Activated CD4-positive, alpha-beta T cell treated with anti-CD3 and anti-CD28 coated beads, Interleukin-2, amount 50 U/mL, for 16 hours (primary cell): ENCODE data around the gene PPP6R2.

Experiments used
- DNase-seq: peaks from one replicate; pipeline ENCODE4 v3.0.0-alpha.2; 2020

The PPP6R2 gene

DNA sequence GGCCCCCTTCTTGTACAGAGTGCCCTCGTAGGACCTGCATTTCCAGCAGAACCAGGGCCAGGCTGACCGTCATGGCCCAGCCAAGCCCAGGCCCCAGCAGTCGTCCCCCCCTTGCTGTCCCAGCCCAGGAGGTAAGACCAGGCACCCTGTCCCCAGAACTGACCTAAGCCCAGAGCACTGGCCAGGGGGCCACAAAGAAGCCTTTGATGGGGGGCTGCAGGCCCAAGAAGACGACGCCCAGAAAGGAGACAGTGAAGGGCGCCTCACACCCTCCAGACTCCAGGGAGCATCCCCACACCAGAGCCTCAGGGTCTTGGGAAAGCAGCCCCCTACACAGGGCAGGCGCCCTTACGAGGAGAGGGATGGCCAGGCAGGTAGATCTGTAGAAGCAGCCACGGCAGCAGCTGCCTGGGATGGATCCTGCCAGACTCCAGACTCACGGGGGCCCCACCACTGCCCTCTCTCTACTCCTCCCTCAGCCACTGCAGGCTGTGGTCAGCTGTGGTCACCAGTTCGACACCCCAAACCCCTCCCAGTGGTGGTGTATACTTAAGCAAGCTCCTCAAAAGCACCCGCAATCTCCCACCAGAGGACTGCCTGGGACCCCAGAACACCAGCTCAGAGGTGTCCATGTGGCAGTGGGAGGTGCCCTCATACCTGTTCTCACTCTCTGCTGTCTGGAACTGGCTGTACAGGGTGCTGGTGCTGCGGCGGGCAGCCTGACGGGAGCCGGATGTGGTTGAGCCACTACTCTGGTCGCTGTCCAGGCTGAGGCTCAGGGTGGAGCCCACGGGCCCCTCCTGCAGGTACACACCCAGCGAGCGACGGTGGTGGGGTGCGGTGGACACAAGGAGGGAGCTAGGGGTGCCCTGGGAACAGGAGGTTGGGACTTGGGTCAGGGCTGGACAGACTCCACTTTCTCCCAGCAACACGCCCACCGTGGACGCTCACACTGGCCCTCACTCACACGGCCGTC is 104.7 kb downstream of the PPP6R2 start:
- DNase-seq, result no peak

DNA sequence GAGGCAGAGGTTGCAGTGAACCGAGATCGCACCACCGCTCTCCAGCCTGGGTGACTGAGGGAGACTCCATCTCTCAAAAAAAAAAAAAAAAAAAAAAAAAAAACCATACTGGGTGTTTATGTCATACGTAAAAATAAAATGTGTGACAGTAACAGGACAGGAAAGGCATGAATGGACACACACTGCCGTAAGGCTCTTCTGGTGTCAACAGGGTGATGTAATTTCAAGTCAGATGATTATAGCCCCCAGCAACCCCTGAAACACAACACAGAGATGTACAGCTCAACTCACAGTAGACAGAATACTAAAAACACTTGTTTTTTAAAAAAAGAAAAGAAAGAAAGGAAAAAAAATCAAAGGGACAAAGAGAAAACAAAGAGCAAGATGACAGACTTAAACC is 109.5 kb downstream of the PPP6R2 start:
- no peak for DNase-seq

DNA sequence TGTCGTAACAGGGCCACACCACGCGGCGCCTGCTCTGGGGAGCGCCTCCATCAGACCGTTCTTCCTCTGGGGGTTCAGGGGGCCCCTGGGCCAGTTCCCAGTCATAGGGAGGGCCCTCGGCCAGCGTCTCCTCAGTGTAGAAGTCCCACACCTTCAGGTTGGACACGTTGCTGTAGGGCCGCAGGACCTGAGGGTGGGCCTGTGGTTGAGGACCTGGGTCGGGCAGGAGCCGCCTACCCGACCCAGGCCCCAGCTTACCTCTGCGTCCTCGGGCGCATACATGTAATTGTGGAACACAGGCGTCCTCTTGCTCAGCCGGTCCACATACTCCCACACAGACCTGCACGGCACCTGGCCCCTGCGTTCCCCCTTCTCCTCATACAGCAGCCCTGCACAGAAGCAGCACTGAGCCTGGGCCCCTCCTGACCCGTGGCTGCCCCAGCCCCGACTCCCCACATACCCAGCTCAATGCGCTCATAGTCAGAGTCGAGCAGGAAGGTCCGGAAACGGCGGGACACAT is 111.5 kb downstream of the PPP6R2 start:
- no peak for DNase-seq

DNA sequence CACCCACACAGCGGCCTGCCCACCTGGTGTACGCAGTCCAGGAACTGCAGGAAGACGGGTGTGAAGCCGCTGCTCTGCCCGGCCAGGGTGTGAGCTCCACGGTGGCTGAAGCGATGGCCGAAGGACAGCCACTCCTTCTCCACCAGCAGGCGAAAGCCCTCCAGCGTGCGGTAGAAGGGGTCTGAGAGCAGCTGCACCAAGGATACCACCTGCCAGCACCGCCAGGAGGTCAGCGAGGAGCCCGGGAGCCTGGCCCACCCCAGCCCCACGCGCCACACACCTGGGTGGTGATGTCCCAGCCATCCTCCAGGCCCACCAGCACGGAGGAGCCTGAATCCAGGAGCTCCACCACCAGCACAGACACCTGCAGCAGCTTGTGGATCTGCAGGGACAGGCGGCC is 112.1 kb downstream of the PPP6R2 start:
- no peak for DNase-seq

DNA sequence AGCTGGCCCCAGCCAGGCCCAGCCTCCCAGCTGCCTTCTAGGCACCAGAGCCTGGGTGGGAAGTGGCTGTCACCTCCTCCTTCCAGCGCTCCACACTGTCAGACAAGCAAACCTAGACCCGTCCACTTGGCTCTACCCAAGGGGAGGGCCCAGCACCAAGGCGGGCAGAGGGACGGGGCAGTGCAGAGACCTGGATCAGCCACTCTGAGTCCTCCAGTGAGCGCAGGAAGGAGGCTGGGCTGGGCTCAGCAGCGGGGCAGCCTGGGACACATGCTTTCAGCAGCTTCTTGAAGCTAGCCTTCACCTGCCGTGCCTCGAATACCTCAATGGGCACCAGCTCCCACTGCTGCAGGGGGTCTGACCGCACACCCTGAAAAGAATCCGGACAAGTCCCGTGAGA is 112.9 kb downstream of the PPP6R2 start:
- DNase-seq, result no peak

DNA sequence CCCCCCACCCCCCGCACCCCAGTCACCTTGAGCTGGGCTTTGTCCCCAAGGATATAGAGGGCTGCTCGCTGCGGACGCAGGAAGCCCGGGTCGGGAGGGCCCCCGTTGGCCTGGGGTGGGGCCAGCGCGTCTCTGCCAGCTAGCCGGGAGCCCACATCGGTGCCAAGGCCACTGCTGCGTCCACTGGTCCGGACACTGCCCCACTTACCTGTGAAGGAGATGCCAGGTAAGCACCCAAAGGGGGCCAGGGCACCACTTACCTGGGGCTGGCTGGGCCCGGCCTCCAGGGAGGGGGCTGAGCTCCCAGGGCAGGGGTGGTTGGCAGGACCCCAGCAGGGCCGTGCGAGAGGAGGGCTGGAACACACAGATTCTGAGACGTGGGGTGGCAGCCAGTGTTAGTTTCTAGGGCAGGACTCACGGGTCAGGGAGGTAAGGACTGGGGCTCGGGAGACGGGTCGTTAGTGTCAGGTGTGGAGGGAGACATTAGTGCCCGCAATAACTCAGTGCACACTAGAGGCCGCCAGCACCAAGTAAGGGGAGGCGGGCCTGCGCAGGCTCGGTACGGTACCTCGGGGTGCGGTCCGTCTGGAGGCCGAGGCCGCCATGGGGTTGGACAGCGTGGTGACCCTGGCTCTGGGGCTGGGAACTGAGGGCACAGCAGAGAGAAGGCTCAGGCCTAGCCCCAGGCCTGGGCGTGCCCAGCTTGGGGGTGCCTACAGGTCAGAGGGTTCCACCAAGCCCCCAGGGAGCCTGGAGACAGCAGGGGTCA is 113.5 kb downstream of the PPP6R2 start:
- no peak for DNase-seq

DNA sequence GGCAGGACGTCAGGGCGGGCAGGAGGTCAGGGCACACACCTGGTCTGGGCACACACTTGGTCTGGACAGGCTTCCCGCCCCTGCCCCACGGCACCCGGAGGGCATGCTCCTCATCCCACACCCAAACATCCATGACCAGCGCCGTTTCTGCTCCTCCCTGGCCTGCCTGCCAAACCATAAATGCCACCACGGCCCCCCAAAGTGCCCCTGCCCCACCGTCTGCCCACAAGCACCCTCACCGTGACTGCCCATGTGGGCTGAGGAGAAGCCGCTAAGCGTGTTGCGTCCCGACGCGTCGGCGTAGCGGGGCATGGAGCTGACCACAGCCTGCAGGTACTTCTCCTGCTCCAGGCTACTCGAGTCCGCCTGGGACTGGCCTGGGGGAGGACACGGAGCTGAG is 115.9 kb downstream of the PPP6R2 start:
- no peak for DNase-seq

DNA sequence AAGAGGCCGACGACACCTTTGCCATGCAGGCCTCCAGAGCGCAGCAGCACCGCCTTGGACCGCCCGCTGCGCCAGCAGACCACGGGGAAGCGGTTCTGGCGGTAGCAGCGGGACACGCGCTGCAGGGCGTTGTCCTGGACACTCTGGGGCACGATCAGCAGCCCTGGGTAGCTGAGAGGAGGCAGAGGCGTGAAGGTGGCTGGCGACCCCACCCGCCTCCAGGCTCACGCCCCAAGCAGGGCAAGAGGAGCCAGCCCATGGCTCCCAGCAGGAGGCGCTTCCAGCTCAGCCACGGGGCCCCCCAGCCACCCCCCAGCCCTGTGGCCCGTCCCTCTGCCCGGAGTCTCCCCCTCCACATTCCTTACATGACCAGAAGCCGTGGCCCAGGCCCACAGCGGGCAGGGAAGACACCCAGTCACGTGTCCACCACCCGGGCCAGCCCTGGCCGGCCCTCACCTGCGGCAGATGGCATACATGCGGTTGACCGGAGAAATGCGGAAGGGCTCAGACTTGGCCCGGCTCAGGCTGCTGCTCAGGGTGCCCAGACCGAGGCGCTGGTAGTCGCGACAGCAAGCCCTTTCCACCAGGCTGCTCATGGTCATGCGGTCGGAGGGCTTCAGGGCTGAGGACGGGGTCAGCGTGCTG is 116.5 kb downstream of the PPP6R2 start:
- no peak for DNase-seq

DNA sequence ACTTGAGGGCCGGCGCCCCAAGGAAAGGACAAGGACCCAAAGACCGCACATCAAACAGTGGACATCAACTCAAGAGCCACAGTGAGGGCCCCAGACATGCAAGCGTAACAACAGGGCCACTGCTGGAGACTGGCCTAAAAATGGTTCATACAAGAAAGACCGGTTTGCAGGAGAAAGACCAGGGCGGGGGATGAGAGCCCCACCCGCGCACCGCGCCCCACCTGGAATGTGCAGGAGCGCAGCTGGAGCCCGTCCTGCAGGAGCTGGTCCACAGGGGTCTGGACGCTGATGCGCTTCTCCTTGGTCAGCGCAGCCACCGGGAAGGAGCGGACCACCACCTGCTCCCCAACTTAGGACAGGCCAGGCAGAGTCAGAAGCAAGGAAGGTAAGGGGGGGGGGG is 117.8 kb downstream of the PPP6R2 start:
- no peak for DNase-seq

DNA sequence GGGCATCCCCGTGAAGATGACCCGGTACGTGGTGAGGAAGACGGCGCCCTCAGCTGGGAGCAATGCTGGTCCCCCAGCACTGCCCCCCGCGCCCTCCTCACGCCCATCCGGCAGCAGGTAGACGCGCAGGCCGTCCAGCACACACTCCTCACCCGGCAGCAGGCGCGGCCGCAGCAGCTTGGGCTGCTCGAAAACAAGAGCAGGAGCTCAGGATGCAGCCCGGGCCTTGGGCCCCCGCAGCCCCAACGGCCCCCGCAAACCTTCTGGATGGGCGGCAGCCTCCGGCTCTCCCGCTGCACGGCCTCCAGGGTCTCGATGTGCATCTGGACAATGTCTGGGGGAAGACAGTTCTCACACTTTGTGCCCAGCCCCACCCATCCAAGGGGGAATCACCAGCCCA is 118.4 kb downstream of the PPP6R2 start:
- no peak for DNase-seq

DNA sequence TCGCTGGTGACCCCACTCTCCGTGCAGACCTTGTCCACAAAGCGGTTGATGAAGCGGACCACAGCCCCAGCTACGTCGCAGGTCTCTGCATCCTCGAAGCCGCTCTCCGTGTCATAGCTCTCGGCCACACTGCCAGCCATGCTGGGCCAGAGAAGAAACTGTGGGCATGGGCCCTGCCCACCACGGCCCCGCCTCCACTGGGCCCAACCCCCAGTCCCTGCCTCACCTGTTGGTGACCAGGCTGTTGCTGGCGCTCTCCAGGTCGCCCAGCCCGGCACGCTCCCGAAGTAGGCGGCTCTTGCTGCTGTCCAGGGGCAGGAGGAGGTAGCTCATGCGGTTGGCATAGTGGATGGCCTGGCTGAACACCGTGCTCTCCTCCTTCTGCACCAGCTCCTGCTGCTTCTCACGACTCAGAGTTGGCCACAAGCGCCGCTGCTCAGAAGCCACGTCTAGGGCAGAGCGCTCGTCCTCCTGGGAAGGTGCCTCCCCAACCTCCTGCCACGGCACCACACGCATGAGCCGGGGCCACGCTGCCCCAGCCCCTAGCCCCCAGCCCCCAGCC is 118.9 kb downstream of the PPP6R2 start:
- DNase-seq, result no peak

DNA sequence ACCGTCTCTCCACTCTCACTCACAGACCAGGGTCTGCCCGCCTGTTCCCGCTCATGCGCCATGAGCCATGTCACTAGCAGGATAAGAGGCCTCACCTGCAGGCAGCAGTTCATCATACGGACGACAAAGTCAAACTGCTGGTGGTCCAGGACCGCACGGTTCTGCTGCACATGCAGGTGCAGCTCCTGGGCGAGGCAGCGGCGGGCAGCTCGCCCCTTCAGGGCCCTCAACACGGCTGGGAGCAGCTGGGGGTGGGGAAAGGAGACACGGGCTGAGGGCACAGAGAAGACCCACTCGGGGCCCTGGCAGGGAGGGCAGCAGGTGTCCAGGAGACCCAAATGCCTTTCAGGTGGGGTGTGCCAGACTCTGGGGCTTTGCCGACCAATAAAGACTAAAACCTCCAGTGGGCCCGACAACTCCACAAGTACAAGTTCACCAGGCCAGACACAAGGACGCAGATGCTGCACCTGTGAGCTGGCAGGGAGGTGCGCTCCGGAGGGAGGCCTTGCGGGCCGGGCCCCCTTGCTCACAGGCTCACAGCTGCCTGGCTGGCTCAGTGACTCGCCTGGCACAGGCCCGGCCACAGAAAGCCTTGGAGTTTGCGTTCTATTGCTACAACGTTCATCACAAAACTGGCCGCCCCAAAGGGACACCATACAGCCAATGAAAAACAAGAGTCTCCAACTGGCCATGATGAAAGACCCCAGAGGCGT is 120.2 kb downstream of the PPP6R2 start:
- DNase-seq, result no peak

DNA sequence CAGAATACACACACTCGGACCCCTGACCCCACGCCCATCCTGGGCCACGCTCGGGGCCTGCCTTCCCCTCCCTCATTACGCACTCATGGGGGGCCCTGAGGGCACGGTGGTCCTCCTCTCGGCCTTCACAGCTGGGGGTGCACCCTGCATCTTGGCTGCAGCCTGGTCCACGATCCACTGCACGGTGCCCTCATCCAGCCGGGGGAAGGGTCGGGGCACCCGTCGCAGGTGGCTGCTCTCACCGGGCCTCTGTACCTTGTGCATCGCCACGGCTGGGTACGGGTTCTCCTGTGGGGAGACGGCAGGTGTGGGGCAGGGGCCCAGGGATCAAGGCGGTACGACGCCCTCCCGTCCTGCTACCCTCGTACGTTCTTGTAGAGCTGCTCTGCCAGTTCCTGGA is 121.3 kb downstream of the PPP6R2 start:
- no peak for DNase-seq

DNA sequence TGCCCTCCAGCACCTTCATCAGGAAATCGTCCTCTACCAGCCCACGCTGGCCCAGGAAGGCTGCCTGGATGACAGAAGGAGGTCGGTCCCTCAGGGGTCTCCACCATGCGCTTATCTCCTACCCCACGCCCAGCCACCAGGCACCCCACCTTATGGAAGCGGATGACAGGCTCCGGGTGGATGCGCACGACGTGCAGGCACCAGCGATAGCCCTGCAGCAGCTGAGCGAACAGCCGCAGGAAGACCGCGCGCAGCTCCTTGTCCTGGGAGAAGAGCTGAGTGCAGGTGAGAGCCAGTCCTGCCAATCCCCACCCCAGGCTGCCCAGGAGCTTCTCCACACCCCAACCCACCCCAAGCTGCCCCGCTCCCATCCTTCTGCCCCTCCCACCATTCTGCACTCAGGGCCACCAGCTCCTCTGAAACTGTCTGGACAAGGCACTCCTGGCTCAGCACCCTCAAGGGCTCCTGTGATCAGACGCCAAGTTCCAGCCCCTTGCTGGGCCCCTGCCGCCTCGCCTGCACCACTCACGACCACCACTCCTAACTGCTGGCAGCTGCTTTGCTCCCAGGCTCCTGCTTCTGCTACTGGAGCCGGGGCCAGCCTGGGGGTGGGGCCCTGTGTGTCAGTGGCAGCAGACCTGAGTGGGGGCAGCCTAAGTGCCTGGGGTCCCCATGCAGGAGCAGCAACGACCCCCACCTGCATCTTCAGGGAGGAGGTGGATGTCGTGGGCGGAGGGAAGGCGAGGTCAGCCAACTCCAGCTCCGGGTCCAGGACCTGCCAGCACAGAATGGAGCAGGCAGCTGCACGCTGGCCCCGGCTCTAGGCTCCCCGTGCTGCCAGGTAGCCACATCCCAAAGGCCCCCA is 122.2 kb downstream of the PPP6R2 start:
- no peak for DNase-seq

DNA sequence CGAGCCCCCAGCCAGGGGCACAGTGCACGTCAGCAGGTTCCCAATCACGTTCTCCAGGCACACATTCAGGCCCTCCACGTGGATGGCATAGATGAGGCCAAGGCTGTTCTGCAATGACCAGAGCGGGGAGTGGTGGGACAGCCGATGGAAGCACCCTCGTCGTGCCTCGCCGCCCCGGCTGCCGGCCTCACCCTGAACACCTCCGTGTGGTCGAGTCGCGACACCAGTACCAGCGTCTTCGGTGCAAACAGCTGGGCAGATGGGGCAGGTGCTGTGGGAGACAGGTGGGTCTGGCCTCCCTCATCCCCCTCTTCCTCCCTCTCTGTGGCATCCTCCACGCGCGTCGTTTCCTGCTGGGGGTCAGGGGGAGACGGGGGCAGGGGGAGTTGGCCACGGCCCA is 124.2 kb downstream of the PPP6R2 start:
- DNase-seq, result no peak

DNA sequence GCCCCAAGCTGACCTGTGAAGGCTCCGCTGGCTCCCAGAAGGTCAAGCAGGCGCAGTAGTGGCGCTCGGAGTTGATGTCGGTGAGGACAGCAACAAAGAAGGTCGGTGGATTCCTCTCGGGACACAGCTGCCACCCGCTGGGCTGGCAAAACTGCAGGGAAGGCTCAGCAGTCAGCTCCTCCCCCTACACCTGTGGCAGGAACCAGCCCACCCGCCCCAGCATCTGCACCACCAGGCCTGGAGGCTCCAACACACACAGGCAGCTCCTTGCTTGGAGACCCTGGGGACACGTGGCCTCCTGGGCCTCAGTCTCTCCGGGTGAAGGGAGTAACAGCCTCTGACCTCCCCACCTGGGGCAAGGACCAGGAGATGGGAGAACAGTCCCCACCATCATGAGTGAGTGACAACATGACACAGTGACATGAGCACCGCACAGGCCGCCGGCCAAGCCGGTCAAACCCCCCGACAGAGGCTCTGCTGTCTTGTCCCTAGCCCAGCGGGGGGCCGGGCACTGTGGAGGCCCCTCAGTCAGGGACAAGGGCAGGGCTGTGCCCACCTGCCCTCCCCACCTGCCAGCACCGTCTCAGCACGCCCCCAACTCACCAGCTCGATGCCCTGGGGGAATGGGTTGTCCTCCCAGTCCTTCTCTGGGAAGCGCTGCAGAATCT is 124.8 kb downstream of the PPP6R2 start:
- DNase-seq, result no peak

DNA sequence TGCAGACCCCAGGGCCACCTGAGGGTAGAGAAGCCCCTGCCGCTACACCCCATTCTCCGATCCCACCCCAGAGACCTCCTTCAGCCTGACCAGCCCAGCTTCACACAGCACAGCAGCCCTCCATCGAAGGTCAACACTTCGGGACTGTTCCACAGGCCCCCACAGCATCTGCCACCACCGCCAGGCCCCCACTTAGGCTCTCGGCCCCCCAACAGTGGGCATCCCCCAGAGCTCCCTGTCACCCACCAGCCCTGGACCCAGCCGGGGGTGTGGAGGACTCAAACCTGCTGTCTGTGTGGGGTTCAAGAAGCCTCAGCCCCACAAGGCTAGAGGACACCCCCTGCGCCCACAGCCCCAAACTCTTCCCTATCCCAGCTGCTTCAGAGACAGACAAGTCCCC is 125.5 kb downstream of the PPP6R2 start:
- no peak for DNase-seq

DNA sequence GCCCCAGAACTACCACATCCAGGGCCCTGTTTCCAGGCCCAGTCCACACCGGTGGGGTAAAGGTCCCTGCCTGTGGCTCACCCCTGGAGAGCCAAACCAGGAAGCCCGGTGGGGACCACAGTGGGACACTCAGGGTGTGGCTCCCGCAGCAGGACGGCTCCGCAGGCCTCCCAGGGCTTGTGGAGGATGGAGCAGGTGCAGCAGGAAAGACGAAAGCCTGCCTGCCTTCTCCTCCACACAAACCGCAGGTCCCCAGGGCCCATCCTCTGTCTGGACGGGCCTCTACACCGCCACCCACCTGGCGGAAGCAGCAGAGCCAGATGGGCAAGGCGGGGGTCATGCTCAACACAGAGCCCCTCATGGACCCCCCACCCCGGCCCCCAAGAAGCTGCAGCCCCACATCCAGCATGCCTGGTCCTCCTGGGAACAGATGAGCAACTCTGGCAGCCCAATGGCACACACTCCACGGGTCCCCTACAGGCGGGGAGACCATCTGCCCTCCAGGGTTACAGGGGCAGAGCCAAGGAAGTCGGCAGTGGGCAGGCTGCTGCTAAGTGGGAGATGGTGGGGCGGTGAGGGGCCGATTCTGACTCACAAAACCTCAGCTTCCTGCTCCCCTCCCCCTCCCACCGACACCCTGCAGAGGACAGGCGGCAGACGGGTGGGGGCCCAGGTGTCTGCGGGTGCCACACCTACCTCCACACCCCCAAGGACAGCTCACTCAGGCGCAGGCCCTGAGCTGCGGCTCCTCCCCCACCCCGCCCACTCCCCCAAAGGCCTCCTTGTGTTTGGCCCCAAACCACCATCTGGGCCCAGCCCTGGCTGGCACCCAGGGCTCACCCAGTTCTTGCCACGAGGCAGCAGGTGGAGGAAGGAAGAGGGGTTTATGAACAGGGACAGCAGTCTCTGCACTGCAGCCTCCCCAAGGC is 126.5 kb downstream of the PPP6R2 start:
- peak; percentile 99 for DNase-seq

DNA sequence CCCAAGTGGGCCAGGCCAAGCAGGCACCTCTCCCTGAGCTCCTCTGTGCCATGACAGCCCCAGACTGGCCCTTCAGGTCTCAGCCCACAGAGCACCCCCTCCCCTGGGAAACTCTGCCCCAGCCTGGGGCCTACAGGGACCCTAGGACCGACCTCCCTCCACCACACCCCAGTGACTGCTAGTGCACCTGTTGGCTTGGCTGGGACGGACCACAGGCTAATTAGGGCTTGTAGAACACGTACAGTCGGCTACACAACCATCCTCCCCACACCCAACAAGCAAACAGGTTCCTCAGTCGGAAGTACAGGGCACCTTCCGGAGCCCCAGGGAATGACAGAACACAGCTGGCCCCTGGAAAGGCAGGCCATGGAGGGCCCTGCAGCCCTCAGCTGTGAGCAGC is 127.4 kb downstream of the PPP6R2 start:
- no peak for DNase-seq
